ENCODE measurements around the gene MAGI1. TPM values are rescaled to one million over a fixed set of nuclear protein-coding genes. Genes with fewer than 3 reads are reported as not detected.
"Not testable (repeated sequence)": the region's sequence is repeated elsewhere in the genome, so short reads cannot be mapped to it uniquely, and the experiment has no call there.

MAGI1 gene
- total RNA-seq, 1 donor from 2014 or later, result 0.49 TPM

- intact Hi-C loops (cut with micrococcal nuclease), result no loop called here
Observed at GRCh38 chr3:65569845-65570405, 468.8 kb downstream of the MAGI1 start.

GRCh38 chr3:65569129-65569528 lies 469.6 kb downstream of the MAGI1 start:
- intact Hi-C loops (cut with micrococcal nuclease), result no loop called here

GRCh38 chr3:65568497-65568896 lies 470.2 kb downstream of the MAGI1 start:
- intact Hi-C loops (cut with micrococcal nuclease), result no loop called here

- intact Hi-C loops (cut with micrococcal nuclease), result not testable (repeated sequence)
Observed at GRCh38 chr3:65565744-65566143, 473.0 kb downstream of the MAGI1 start.

GRCh38 chr3:65564483-65564882 lies 474.2 kb downstream of the MAGI1 start:
- intact Hi-C loops (cut with micrococcal nuclease), result no loop called here

- intact Hi-C loops (cut with micrococcal nuclease), result no loop called here
Observed at GRCh38 chr3:65563861-65564260, 474.9 kb downstream of the MAGI1 start.

GRCh38 chr3:65562447-65562846 lies 476.3 kb downstream of the MAGI1 start:
- intact Hi-C loops (cut with micrococcal nuclease), result no loop called here

GRCh38 chr3:65561617-65562016 lies 477.1 kb downstream of the MAGI1 start:
- intact Hi-C loops (cut with micrococcal nuclease), result no loop called here

GRCh38 chr3:65560901-65561300 lies 477.8 kb downstream of the MAGI1 start:
- intact Hi-C loops (cut with micrococcal nuclease), result no loop called here

- intact Hi-C loops (cut with micrococcal nuclease), result no loop called here
Observed at GRCh38 chr3:65560133-65560532, 478.6 kb downstream of the MAGI1 start.

- intact Hi-C loops (cut with micrococcal nuclease), result no loop called here
Observed at GRCh38 chr3:65559643-65560042, 479.1 kb downstream of the MAGI1 start.

GRCh38 chr3:65558826-65559225 lies 479.9 kb downstream of the MAGI1 start:
- intact Hi-C loops (cut with micrococcal nuclease), result no loop called here

GRCh38 chr3:65557899-65558564 lies 480.7 kb downstream of the MAGI1 start:
- intact Hi-C loops (cut with micrococcal nuclease), result no loop called here

GRCh38 chr3:65556934-65557577 lies 481.7 kb downstream of the MAGI1 start:
- intact Hi-C loops (cut with micrococcal nuclease), result no loop called here

- intact Hi-C loops (cut with micrococcal nuclease), result no loop called here
Observed at GRCh38 chr3:65552434-65552833, 486.3 kb downstream of the MAGI1 start.

- intact Hi-C loops (cut with micrococcal nuclease), result no loop called here
Observed at GRCh38 chr3:65551945-65552344, 486.8 kb downstream of the MAGI1 start.

- intact Hi-C loops (cut with micrococcal nuclease), result no loop called here
Observed at GRCh38 chr3:65550137-65550536, 488.6 kb downstream of the MAGI1 start.

- intact Hi-C loops (cut with micrococcal nuclease), result no loop called here
Observed at GRCh38 chr3:65549626-65549959, 489.1 kb downstream of the MAGI1 start.

- intact Hi-C loops (cut with micrococcal nuclease), result no loop called here
Observed at GRCh38 chr3:65548848-65549625, 489.7 kb downstream of the MAGI1 start.

GRCh38 chr3:65545429-65545828 lies 493.3 kb downstream of the MAGI1 start:
- intact Hi-C loops (cut with micrococcal nuclease), result no loop called here

GRCh38 chr3:65543391-65543790 lies 495.3 kb downstream of the MAGI1 start:
- intact Hi-C loops (cut with micrococcal nuclease), result not testable (repeated sequence)

- intact Hi-C loops (cut with micrococcal nuclease), result no loop called here
Observed at GRCh38 chr3:65540666-65541065, 498.1 kb downstream of the MAGI1 start.
